ENCODE measurements around the gene TMEM86A.
A peak's percentile ranks its signal among the peaks of the same experiment; 100 is the strongest.
"Not testable (repeated sequence)": the region's sequence is repeated elsewhere in the genome, so short reads cannot be mapped to it uniquely, and the experiment has no call there.

The TMEM86A gene, protein sequence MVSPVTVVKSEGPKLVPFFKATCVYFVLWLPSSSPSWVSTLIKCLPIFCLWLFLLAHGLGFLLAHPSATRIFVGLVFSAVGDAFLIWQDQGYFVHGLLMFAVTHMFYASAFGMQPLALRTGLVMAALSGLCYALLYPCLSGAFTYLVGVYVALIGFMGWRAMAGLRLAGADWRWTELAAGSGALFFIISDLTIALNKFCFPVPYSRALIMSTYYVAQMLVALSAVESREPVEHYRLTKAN

DNA sequence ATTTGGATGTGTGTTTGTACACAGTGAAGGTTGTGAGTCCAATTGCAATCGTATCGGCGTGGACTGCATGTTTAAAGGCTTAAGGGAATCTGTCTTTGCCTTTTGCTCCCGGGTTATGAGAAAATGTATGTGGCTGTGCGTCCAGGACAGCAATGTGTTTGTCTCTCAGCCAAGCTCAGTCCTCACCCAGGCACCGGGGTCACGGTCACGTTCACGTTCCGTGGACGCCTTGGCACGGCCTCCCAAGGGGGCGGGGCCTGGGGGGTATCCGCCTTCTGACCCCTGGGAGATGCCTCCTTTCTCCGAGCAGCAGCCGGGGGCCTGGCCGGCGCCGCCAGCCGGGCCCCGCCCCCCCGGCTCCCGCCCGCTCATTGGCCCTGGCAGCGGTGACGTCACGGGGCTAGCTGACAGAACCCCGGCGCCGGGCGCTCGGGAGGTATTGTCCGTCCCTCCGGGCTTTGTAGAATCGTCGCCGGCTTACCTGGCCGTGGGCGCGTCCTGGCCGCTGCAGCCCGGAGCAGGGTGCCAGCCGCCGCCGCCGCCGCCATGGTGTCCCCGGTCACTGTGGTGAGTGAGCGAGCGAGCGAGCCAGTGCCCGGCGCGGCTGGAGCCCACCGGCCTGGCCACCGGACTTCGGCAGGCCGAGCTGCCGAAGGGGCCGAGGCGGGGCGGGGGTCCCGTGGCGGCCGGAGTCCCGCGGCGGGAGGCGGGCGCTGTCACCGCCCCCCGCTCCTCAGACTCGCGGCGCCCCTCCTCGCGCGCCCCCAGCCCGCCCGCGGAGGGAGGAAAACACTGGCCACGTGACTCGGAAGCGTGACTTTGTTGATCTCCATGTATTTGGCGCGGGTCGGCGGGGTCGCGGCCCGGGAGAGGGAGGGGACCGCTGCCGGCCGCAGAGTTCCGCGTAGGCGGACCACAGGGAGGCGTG, at the start of gene TMEM86A:
TSS of gene TMEM86A (plus strand) at position 439 of the 928 bp plus-strand sequence. CDS start at position 547, 108 bp downstream.
- DNase-seq, result peak; percentile 83

DNA sequence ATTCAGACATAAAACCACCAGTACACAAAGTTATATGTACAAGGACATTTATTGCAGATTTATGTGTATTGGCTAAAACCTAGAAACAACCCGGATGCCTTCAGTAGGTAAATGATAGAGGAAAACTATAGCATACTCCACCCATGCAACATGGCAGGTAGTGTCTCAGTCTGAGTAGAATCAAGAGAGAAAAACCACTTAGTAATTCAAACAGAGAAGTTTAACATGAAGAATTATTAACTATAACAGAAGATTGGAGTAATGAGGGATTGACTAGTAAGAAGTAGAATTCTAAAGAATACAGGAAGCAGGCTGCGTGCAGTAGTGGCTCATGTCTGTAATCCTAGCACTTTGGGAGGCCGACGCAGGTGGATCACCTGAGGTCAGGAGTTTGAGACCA, 48.2 kb upstream of the TMEM86A start:
- DNase-seq, result no peak

DNA sequence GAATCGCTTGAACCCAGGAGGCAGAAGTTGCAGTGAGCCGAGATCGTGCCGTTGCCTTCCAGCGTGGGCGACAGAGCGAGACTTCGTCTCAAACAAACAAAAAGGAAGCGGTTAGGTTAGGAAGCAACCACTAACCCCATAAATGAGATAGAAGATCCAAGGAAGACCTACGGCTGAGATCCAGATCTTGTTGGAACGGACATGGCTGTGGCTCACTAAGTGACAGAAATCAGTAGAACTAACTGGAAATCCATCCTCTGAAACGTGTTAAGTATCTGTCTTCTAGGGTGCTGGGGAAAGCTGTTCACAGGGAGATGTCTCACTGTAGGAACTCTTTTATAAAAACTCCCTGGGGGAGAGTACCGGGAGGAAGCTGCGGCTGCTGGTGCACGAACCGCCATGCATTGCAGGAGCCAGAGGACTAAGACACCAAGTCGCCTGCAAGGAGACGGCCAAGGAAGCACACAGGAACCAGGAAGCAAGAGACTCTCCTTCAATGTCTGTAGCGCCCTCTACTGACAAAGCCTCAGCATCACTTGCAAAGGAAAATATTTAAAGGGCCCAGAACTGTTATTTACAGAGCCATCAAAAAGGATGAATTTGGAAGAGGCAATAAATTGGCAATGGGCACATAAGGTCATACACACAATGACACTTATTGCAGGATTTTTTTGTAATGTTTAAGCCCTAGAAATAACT, 47.6 kb upstream of the TMEM86A start:
- DNase-seq, result peak; percentile 45

DNA sequence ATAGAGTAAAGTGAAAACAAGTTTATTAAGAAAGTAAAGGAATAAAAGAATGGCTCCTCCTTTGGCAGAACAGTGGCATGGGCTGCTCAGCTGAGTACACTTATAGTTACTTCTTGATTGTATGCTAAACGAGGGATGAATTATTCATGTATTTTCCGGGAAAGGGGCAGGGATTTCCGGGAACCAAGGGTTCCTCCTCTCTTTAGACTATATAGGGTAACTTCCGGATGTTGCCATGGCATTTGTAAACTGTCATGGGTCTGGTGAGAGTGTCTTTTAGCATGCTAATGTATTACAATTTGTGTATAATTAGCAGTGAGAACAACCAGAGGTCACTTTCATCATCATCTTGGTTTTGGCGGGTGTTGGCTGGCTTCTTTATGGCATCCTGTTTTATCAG, 40.9 kb upstream of the TMEM86A start:
- no peak for DNase-seq

DNA sequence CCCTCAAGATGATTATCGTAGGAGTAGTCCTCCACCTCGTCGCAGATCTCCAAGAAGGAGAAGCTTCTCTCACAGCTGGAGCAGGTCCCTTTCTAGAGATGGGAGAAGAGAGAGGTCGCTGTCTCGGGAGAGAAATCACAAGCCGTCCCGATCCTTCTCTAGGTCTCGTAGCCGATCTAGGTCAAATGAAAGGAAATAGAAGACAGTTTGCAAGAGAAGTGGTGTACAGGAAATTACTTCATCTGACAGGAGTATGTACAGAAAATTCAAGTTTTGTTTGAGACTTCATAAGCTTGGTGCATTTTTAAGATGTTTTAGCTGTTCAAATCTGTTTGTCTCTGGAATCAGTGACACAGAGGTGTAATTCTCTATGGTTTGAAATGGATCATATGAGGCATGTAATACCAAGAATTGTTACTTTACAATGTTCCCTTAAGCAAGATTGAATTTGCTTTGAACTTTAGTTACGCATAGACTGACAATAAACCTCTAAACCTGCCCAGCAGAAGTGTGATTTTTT, 33.2 kb upstream of the TMEM86A start:
- DNase-seq, result not testable (repeated sequence)

DNA sequence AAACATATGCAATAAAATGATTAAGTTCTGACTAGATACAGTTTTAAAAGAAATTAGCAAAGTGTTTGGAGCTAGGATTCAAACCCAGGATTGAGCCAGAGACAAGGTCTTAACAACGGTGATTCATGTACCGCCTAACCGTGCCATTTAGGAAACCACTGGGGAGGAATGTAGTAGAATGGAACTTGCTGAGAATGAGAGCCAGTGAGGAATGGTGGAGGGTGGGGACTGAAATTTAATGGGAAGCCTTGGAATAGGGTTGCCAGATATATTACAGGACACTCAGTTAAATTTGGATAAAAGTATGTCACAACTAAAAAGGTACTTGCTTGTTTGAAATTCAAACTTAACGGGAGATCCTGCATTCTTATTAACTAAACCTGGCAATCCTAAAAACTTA, 30.4 kb upstream of the TMEM86A start:
- DNase-seq, result no peak

DNA sequence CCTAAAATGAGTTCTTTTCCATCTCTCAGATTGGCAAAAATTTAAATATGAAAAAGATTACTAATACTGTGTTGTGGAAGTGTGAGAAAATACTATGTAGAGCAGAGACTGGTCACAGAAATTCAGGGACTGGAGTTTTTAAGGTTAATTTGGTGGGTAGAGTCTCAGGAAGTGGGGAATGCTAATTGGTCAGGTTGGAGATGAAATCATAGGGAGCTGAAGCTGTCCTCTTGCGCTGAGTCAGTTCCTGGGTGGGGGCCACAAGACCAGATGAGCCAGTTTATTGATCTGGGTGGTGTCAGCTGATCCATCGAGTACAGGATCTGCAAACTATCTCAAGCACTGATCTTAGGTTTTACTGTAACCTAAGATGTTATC, 29.4 kb upstream of the TMEM86A start:
- no peak for DNase-seq

DNA sequence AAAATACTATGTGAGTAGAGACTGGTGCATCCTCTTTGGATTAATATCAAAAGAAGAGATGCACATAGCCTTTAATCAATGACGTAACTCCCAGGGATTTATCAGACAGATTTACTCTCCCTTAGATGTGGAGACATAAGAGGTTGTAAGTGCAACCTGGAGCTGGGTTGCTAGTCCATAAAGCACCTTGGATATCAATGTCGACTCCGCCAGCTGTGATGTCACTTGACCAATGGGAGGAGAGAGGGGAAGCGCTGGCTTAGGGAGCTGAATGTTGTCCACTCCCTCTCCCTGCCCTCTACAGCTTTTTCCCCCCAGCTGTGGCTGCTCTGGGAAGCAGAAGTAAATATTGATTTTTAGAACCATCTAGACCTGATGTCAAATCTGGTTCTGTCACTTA, 28.9 kb upstream of the TMEM86A start:
- no peak for DNase-seq

DNA sequence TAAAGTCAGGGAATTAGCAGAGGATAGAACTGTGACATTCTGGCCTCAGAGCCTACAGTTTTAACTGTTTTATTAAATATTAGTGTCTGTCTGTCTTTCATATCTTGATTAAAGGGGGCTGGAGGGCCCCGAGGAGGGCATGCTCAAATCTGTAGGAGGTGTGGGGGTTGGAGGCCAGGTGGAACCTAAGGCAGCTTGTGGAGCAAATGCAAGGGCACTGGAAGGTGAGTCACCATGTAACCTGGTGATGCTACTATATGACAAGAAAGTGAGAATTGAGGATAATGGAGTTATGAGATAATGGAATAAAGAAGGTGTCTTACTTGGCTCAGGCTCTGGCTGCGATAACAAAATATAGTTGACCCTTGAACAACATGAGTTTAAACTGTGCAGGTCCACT, 27.3 kb upstream of the TMEM86A start:
- no peak for DNase-seq

DNA sequence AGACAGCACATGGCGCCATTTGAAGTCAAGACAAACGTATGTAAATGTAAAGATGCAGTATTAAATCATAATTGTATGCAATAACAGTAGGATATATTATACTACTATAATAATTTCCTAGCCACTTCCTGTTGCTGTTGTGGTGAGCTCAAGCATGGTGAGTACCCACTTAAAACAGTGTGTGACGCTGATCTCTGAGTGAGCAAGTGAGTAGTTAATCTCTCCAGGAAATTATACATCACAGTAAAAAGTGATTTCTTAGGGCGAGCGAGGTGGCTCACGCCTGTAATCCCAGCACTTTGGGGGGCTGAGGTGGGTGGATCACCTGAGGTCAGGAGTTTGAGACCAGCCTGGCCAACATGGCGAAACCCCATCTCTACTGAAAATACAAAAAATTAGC, 26.4 kb upstream of the TMEM86A start:
- DNase-seq, result not testable (repeated sequence)

DNA sequence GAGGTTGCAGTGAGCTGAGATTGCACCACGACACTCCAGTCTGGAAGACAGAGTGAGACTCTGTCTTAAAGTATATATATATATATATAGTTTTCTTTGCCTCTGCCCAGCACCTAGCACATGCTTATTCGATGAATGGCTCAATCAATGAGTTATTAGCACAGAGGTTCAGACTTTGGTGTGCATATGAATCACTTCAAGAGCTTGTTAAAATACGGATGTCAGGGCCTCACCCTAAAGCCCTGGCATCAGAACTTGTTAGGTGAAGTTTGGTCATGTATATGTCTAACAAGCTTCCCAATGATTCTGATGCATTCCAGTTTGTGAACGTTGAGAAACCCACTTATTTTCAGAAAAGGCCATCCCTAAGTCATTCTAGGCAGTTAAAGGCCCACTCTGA, 21.8 kb upstream of the TMEM86A start:
- no peak for DNase-seq

DNA sequence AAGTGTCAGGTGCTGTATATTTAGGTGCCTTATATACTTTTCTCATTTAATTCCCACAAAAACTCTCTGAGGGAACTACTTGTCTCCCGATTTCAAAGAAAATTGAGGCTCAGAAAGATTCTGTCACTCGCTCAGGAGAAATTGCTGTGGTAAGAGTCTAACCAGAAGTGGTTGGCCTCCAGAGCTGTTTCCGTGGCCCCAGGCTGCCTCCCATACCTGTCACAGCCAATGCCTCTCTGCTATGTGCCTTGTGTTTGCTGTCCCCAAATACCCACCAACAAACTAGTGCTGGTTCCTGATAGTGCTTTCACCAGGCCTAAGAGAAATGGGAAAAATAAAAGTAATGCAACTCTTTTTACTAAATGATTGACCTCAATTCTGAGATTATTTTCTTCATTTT, 21.0 kb upstream of the TMEM86A start:
- DNase-seq, result no peak

DNA sequence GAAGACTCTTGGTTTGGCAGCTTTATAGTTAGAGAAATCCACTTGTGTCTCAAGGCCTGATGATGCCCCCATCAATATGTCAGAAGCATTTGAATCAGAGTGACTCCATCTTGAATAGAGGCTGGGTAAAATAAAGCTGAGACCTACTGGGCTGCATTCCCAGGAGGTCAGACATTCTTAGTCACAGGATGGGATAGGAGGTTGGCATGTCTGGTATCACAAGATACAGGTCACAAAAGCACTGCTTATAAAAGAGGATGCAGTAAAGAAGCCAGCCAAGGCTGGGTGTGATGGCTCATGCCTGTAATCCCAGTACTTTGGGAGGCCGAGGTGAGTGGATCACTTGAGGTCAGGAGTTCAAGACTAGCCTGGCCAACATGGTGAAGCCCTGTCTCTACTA, 16.6 kb upstream of the TMEM86A start:
- not testable (repeated sequence) for DNase-seq

DNA sequence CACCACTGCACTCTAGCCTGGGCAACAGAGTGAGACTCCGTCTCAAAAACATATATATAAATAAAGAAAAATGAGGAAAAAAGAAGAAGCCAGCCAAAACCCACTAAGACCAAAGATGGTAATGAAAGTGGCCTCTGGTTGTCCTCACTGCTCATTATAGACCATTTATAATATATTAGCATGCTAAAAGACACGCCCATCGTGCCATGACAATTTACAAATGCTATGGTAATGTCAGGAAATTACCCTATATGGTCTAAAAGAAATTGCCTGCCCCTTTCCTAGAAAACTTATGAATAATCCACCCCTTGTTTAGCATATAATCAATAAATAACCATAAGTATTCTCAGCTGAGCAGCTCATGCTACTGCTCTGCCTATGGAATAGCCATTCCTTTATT, 16.1 kb upstream of the TMEM86A start:
- no peak for DNase-seq

DNA sequence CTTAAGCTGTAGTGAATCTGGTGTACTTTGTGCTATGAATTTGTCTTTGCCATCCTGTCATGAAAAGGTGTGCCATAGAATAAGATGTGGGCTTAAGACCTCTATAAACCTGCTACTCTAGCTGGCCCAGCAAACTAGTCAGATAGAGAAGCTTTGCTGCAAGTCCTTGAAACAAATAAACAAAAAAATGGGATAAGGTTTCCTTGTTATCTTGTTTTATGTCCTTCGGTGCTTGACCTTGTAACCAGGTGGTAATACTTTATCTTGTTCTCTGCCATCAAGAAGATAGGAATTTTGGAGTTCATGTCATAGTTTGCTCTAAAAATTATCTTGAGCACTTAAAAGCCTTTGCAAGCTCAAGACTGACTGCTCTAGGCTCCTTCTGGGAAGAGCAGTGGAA, 14.3 kb upstream of the TMEM86A start:
- no peak for DNase-seq

DNA sequence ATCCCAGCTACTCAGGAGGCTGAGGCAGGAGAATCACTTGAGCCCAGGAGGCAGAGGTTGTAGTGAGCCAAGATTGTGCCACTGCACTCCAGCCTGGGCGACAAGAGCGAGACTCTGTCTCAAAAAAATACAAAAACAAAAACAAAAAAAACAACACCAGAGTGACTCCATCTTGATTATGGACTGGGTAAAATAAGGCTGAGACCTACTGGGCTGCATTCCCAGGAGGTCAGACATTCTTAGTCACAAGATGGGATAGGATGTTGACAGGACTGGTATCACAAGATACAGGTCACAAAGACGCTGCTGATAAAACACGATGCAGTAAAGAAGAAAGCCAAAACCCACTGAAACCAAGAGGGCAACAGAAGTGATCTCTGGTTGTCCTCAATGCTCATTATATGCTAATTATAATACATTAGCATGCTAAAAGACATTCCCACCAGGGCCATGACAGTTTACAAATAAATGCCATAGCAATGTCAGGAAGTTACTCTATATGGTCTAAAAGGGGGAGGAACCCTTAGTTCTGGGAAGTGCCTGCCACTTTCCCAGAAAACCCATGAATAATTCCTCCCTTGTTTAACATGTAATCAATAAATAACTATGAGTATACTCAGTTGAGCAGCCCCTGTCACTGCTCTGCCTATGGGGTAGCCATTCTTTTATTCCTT, 7.0 kb upstream of the TMEM86A start:
- not testable (repeated sequence) for DNase-seq

DNA sequence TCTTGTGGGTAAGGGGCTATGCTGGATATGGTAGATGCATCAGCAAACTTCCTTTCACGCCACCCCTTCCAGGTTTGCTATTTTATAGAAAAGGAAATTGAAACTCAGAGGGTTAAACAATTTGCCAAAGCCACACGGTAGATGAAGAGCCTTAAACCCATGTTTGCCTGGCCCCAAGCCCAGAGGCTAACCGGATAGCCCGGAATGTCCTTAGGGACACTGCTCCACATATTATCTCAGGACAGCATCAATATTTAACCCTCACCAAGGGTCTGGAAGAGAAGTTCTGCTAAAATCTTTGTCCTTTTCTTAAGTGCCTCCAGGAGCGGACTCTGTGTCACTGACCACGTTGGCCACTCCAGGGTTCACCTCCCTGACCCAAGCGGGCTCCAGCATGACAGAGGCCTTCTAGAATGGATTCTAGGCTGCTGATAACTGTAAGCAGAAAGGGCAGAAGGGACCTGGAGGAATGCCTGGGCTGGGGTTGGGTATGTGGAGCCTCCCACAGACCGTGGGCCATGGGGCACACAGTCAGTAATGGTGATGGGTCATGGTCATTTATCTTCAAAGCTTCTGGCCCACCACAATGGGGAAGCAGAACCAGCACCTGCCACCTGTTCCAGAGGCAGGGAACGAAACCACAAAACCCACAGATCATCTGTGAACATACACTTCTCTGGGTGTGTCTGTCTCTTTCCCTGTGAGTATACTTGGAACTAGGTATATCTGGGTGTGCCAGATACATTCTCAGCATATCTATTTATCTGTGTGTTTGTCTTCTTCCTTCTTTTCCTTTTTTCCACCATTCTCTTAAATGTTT, 5.4 kb upstream of the TMEM86A start:
- DNase-seq, result no peak

DNA sequence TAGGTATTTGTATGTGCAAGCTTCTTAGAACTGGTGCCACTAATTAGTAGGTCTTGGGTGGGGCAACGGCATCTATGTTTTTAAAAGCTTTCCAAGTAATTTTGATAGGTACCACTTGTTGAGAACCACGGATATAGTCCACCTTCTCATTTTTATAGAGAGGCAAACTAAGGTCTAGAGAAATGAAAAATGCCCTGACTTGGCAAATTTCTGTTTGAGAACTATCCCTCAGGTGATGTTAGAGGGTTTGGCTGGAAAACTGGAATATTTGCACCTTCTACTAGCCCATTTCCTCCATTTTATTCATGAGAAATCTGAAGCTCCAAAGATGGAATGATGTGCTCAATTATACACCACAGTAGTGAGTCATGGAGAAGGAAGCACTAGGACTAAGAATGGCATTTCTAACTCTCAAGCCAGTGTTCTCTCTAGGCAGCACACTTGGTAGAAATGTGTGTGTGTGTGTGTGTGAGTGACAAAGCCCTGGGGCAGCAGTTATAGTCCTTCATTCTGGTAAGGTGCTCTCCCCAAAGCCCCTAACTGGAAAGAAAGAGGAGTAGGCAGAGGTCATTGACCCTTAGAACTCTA, 1.8 kb upstream of the TMEM86A start:
- no peak for DNase-seq

DNA sequence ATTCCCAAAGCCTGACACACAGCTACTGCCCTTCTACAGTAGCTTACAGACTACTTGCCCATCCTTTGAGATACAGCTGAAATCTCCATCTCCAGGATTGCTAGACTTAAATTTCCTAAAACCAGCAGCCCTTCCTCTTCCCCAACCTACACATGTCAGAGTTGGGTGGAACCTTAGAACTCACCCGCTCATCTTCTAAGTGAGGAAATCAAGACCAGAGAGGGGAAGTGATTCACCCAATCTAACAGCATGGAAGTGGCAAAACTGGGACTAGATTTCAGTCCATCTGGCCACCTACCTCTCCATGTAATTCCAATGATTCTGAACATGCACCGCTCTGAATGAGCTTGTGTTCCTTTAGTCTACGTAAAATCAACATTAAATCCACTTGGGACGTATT, 1.0 kb upstream of the TMEM86A start:
- no peak for DNase-seq

DNA sequence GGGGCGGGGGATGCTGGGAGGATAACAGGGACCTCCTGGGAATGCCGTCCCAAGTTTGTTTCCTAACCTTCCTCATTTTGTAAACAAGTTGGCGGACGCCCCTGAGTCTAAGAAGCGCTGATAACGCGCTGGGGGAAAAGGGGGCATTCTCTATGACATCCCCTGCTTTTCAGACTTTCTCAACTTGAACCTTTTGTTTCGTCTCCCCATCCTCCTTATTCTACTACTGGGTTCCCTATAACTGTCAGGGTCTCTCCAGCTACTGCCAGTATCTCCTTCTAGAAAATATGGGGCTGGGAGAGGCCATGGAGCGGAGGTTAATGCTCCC, 654 bp downstream of the TMEM86A start:
- DNase-seq, result no peak

DNA sequence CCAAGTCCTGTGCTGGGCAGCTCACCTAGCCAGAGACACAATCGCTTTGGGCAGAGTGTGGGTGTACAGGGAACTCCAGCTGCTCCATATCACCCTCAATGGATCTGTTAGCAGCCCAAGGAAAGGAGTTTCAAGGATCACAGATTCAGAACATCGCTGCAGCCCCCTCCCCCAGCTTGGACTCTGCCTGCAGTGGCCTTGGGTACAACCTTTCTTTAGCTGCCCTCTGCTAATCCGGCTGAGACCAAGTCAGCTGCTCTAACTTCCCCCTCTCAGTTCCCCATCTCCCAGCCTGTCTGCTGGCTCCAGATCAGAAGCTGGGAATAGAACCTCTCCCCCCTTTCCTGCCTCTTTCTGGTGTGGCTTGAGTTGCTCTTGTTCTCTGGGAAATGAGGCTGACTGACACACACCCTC, 1.3 kb downstream of the TMEM86A start:
- no peak for DNase-seq

DNA sequence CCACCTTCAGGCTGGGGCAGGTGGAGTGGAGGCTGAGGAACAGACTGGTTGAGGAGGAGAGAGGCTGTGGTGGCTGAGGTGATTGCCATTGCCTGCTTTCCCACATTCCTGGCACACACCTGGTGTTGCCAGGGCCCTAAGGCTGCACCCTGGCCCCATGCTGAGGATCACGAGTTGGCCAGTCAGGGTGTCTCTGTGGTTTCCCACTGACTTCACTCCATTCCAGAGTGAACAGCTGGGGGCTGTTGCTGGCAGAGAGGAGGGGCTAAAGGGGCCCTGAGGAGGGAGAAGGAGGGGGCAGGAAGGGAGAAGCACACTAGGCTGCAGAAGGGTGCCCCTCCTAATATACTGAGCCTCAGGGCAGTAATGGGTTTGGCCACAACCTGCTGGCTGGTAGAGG, 1.8 kb downstream of the TMEM86A start:
- no peak for DNase-seq
